Right lobe of liver (tissue), 4 donors: ENCODE results near the gene PCNX2.

ENCODE experiments used
- CTCF ChIP-seq, 4 donors: fragments of 200-600 bp in 3 of 4; fragments of 450-650 bp in 1 of 4; IDR thresholded peaks; one replicate each; pipeline versions ENCODE4 v1.5.1 to v1.8.0; 2016 to 2022; ENCODE audit warnings: antibody characterized with exemption in 4 of 4, mild to moderate bottlenecking in 2 of 4
- POLR2A ChIP-seq: fragments of 450-650 bp; IDR thresholded peaks from one replicate; pipeline ENCODE4 v1.6.1; 2017; ENCODE audit warnings: antibody characterized with exemption, mild to moderate bottlenecking
- donor health status: DM: no; HTN: no; CAD: no.
- donor health status: DM: no; HTN: no; CAD: no.
- donor health status: DM: no; HTN: yes; CAD: no.

- TF ChIP-seq POLR2A (no peak), CTCF (IDR thresholded peaks at IDR 0.05) (peak; percentile 41 to 55 (median 45))
Observed at GRCh38 chr1:233025157-233025556, 270.4 kb downstream of the PCNX2 start.
